Measurements from ENCODE around the gene EIF4G3.
"Not testable (repeated sequence)": the region's sequence is repeated elsewhere in the genome, so short reads cannot be mapped to it uniquely, and the experiment has no call there.

EIF4G3 gene

GRCh38 chr1:21149855-21150432 is 26.8 kb downstream of the EIF4G3 start:
- DNase-seq = peak; percentile 24

DNA sequence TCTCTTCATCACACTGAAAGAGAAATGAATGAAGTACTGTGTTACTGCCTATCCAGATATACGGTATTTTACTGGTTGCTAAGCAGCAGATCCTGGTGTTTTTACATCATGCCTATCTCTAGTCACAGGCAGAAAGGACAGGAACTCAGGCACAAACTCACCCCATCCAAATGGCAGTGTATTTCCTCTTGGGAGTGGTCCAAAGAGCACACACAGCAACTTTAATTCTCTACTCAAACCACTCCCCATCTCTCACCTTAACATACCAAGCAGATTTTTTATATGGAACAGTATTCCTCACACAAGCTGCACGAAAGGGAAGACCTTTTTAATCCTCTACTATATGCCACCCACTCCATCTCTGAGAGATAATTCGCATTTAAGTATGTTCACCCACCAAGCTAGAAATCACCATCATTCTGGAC is 27.3 kb downstream of the EIF4G3 start:
- DNase-seq = no peak

- DNase-seq = no peak
Observed at GRCh38 chr1:21143752-21144151, 32.9 kb downstream of the EIF4G3 start.

- DNase-seq = no peak
Observed at GRCh38 chr1:21143138-21143537, 33.6 kb downstream of the EIF4G3 start.

GRCh38 chr1:21141030-21141429 is 35.7 kb downstream of the EIF4G3 start:
- DNase-seq = no peak

DNA sequence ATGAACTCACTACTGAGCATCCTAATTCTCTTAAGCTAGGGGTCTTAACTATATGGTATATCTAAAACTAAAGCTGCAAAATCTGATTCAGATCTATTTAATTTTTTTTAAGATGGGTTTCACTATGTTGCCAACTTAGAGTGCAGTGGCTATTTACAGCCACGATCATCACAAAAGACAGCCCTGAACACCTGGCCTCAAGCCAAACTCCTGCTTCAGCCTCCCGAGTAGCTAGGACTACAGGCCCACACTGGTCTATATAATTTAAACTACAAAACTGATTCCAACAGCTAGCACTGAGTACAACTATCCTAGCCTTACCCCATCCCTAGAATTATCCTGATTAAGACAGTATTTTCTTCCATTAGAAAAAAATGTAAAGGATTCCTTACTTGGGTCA is 37.1 kb downstream of the EIF4G3 start:
- DNase-seq = no peak

DNA sequence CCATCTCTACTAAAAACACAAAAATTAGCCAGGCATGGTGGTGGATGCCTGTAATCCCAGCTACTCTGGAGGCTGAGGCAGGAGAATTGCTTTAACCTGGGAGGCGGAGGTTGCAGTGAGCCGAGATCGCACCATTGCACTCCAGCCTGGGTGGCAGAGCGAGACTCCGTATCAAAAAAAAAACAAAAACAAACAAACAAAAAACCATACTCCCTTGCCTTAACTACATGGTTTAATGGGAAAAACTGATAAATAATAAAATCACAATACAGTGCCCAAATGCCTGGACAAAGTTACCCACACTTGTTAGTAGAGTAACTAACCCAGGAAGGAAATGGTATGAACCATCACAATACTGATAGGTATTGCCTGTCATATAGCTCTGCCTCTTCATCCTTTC is 40.4 kb downstream of the EIF4G3 start:
- DNase-seq = not testable (repeated sequence)

DNA sequence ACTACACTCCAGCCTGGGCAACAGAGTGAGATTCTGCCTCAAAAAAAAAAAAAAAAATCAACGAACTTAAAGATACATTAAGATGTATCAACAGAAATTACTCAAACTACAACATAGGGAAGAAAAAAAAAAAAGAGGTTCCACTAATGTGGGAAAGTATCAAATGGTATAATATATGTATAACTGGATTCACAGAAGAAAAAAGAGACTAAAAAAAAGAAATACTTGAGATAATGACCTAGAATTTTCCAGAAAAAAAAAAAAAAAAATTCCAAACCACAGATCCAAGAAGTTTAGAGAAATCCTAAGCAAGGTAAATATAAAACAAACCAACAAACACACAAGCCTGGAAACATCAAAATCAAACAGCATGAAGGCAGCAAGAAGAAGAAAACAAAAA is 45.5 kb downstream of the EIF4G3 start:
- no peak for DNase-seq

DNA sequence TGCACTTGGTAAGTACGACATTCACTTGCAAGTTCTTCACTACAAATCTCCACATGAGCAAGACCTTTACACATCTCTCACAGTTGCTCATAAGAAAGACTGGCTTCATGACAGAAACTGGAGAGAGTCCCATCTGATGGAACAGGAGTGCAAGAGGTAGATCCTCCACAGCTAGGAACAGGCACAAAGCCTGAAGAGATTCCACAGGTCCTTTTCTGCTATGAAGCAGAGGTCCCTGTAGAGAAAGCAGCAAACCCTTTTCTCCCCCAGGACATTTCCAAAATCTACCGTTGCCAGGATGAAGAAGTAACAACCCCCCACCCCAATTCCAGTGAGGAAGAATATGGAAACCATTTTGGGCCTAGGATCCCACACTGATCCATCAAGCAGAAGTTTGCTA is 47.3 kb downstream of the EIF4G3 start:
- no peak for DNase-seq

- no peak for DNase-seq
Observed at GRCh38 chr1:21126324-21126723, 50.4 kb downstream of the EIF4G3 start.

GRCh38 chr1:21124846-21125245 is 51.9 kb downstream of the EIF4G3 start:
- no peak for DNase-seq

GRCh38 chr1:21123287-21123948 is 53.3 kb downstream of the EIF4G3 start:
- DNase-seq = peak; percentile 66

- no peak for DNase-seq
Observed at GRCh38 chr1:21121764-21122471, 54.8 kb downstream of the EIF4G3 start.

GRCh38 chr1:21118167-21118566 is 58.5 kb downstream of the EIF4G3 start:
- no peak for DNase-seq

DNA sequence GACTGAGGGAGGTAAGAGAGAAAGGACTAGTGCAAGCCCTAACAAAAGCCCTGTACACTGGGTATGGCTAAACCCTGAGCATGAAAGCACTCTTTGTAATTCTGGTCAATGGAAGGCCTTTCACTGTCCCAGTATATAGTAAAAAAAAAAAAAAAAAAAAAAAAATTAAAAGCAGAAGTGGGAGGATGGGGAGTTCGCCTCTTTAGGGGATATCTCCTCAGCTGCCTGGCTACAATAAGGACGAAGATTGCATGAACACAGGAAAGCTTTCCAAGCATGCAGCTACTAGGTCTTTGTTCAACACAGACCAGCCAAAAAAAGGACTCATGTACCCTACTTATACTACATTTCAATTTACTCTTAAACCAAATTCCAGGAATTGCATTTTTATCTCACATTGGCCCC is 59.1 kb downstream of the EIF4G3 start:
- DNase-seq = peak; percentile 65

GRCh38 chr1:21117159-21117558 is 59.5 kb downstream of the EIF4G3 start:
- no peak for DNase-seq

GRCh38 chr1:21115098-21115760 is 61.5 kb downstream of the EIF4G3 start:
- no peak for DNase-seq

DNA sequence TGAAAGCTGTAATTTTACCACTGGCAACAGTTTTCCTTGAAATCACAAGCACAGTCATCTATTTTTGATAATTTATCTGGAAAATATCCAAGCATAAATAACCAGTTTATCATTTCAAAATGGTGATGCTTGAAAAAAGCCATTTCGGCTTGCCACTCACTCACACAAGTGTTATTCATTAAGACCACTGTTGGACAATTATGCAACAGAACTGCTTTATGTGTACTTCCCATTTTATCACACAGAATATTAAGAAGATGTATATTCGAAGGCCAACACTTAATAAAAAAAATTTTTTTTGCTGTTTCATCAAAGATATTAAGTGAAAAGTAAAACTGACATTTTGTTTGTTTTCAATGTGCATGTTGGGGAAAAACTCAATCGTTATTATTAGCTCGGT is 62.3 kb downstream of the EIF4G3 start:
- peak; percentile 19 for DNase-seq

GRCh38 chr1:21110163-21110562 is 66.5 kb downstream of the EIF4G3 start:
- DNase-seq = no peak

- DNase-seq = no peak
Observed at GRCh38 chr1:21106709-21107108, 70.0 kb downstream of the EIF4G3 start.

GRCh38 chr1:21106238-21106637 is 70.5 kb downstream of the EIF4G3 start:
- DNase-seq = no peak

DNA sequence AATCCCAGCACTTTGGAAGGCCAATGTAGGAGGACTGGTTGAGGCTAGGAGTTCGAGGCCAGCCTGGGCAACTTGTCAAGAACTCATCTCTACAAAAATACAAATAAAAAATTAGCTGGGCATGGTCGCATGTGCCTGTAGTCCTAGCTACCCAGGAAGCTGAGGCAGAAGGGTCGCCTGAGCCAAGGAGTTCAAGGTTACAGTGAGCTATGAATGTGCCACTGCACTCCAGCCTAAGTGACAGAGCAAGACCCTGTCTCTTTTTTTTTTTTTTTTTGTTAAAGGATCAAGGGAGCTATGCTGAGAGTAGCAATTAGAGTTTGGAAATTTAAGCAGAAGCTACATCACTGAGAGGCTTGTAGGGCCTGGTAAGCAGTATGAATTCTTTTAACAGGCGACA is 70.9 kb downstream of the EIF4G3 start:
- DNase-seq = no peak

- no peak for DNase-seq
Observed at GRCh38 chr1:21104683-21105082, 72.0 kb downstream of the EIF4G3 start.

GRCh38 chr1:21100481-21100921 is 76.2 kb downstream of the EIF4G3 start:
- DNase-seq = peak; percentile 87

Measured in MV-4-11 (cell line).